ENCODE data around the gene DNAJB2.

DNA sequence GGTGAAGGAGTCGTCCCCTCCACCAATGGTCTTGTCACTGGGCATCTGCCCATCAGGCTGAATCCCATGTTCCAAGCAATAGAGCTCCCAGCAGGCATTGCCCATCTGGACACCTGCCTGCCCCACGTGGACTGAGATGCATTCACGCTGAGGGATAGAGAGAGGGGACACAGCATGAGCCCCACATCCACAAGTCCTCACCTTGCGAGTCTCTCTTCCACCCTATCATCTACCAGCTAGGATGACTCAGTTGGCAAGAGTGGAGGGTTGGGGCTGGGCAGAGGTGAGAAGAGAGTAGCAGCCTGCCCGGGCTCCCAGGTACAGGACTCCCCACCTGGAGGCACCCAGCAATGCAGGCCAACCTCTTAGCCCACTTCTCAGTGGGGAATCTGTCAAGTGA lies 27.1 kb upstream of the DNAJB2 start:
- TF ChIP-seq, protein P1, sequence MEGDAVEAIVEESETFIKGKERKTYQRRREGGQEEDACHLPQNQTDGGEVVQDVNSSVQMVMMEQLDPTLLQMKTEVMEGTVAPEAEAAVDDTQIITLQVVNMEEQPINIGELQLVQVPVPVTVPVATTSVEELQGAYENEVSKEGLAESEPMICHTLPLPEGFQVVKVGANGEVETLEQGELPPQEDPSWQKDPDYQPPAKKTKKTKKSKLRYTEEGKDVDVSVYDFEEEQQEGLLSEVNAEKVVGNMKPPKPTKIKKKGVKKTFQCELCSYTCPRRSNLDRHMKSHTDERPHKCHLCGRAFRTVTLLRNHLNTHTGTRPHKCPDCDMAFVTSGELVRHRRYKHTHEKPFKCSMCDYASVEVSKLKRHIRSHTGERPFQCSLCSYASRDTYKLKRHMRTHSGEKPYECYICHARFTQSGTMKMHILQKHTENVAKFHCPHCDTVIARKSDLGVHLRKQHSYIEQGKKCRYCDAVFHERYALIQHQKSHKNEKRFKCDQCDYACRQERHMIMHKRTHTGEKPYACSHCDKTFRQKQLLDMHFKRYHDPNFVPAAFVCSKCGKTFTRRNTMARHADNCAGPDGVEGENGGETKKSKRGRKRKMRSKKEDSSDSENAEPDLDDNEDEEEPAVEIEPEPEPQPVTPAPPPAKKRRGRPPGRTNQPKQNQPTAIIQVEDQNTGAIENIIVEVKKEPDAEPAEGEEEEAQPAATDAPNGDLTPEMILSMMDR (IDR thresholded peaks at IDR 0.05; ENCODE audit: low read depth, low read length, missing input control): no peak
- TF ChIP-seq, protein P2, sequence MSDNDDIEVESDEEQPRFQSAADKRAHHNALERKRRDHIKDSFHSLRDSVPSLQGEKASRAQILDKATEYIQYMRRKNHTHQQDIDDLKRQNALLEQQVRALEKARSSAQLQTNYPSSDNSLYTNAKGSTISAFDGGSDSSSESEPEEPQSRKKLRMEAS (IDR thresholded peaks at IDR 0.05): no peak
- no peak for TF ChIP-seq JUND (IDR thresholded peaks at IDR 0.05)
- TF ChIP-seq ZBTB33 (IDR thresholded peaks at IDR 0.05): no peak
- TF ChIP-seq, protein P3, sequence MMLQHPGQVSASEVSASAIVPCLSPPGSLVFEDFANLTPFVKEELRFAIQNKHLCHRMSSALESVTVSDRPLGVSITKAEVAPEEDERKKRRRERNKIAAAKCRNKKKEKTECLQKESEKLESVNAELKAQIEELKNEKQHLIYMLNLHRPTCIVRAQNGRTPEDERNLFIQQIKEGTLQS (IDR thresholded peaks at IDR 0.05): no peak
